GM19324 (cell line): ENCODE data around the gene SLC25A15.
"Not testable (repeated sequence)": the region's sequence is repeated elsewhere in the genome, so short reads cannot be mapped to it uniquely, and the experiment has no call there.

Experiments used
- ATAC-seq: cut with Tn5 transposase; IDR thresholded peaks from one replicate; pipeline ENCODE4 v1.9.1; 2021; ENCODE audit warnings: mild to moderate bottlenecking, moderate library complexity; ENCODE audit not compliant: unreplicated experiment, low FRiP score

The SLC25A15 gene

DNA sequence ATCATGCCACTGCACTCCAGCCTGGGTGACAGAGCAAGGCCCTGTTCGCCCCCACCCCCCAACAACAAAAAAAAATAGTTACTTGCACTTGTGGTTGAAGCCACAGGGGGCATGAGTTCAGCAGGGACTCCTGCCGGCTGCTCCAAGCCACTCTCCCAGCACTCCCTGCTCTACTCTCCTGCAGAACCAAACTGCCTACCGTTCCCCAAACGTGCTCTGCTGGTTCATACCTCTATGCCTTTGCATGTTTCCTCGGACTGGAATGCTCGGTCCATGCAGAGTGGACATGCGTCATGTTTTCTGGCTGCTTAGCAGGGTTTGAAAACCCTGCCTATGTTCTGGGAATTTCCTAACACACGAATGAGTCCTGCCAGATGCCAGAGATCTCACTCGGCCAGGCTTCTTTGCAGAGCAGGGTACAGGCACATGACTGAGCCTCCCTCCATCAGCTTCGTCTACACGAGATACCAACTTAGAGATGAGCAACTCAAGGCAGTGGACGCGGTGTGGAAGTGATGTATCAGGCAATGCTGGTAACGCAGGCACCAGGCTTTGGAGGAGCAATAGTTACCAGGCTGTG is 8.5 kb upstream of the SLC25A15 start:
- no peak for ATAC-seq

DNA sequence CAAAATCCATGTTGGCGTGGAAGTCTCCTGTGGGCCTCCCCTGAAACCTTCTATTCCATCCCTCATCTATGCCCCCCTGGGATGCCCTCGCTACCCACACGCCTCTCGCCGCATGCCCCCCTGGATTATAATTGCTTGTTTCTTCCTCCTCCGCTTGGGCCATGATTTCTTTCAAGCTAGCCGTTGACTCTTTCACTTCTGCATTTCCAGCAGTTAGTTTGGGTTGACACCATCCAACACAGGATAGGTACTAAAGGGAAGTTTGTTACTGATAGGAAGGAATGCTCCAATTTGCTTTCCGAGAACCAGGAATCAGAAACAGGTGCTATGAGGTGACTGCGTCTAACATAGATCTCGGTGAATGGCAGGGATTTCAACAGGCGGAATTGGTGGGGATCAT is 7.7 kb upstream of the SLC25A15 start:
- ATAC-seq = no peak

GRCh38 chr13:40782971-40783370 is 6.4 kb upstream of the SLC25A15 start:
- ATAC-seq = not testable (repeated sequence)

DNA sequence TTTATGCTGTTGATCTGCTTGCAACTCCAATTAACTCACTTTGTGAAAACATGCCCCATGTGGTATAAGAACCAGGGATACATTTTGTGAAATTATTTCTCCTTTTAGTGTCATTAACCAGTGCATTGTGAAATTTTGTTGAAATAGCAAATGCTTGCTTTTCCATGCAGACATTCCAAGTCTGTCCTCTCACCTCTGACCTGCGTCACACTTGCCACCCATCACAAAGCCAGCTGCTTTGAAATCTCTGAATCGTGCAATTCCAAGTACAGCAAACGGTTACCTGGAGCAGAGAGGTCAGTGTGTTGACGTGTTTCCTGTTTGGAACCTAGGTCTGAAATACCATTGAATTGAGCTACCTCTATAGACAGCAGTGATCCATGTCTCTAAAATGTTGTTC is 4.9 kb upstream of the SLC25A15 start:
- no peak for ATAC-seq

GRCh38 chr13:40786568-40786996 is 2.8 kb upstream of the SLC25A15 start:
- ATAC-seq = no peak

DNA sequence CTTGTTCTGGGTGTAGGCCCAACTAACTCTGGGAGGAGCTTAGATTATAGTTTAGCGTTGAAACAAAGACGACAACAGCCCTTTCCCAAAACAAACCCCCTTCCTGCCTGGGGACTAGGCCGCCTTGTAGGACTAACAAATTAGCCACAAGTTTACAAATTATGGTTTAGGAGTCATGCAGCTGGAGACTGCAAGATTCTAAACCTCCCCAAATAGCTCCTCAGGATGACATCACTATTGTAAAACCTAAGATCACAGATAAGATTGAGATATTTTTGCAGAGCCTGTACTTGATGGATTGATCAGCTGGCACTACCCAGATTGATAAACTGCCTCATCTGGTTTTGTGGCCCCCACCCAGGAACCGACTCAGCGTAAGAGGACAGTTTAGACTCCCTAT is 2.3 kb upstream of the SLC25A15 start:
- ATAC-seq = no peak

- ATAC-seq = not testable (repeated sequence)
Observed at GRCh38 chr13:40788540-40789274, 704 bp upstream of the SLC25A15 start.

GRCh38 chr13:40790154-40790616 is 774 bp downstream of the SLC25A15 start:
- ATAC-seq = no peak

GRCh38 chr13:40792284-40793051 is 3.1 kb downstream of the SLC25A15 start:
- no peak for ATAC-seq

GRCh38 chr13:40793339-40793738 is 3.9 kb downstream of the SLC25A15 start:
- no peak for ATAC-seq

- no peak for ATAC-seq
Observed at GRCh38 chr13:40794414-40795368, 5.3 kb downstream of the SLC25A15 start.

- ATAC-seq = no peak
Observed at GRCh38 chr13:40796649-40797048, 7.2 kb downstream of the SLC25A15 start.

GRCh38 chr13:40798380-40798779 is 9.0 kb downstream of the SLC25A15 start:
- no peak for ATAC-seq

DNA sequence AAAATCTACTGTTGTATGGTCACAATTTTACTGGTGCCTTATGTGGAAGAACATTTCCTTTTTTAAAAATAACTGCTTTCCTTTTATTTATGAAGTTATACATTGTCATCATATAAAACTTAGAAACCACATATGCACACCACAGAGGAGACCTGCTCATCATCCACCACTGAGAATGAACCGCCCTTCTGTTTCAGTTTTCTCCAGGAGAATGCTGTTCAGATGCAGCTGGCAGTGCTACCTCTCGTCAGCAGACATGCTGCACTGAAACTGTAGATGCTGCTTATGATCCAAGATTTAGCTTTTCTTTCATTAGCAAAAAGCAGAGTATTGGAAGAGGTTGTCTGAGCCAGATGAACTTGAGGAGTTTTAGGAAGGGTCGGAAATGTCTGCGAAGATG is 10.1 kb downstream of the SLC25A15 start:
- ATAC-seq = no peak

- no peak for ATAC-seq
Observed at GRCh38 chr13:40800559-40800958, 11.1 kb downstream of the SLC25A15 start.

- no peak for ATAC-seq
Observed at GRCh38 chr13:40801255-40802217, 12.1 kb downstream of the SLC25A15 start.

DNA sequence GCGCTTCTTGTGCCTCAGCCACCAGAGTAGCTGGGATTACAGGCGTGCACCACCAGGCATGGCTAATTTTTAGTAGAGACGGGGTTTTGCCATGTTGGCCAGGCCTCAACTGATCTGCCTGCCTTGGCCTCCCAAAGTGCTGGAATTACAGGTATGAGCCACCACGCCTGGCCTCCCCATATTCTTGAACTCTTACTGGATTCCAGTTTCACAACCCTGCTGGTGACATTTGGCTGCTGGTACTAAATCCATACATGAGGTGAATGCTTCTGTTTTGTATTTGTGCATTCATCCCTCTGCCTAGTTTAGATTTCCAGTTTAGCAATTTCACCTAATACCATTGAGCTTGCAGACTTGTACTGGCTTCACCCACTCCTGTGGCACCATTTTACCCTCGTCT is 13.9 kb downstream of the SLC25A15 start:
- no peak for ATAC-seq

DNA sequence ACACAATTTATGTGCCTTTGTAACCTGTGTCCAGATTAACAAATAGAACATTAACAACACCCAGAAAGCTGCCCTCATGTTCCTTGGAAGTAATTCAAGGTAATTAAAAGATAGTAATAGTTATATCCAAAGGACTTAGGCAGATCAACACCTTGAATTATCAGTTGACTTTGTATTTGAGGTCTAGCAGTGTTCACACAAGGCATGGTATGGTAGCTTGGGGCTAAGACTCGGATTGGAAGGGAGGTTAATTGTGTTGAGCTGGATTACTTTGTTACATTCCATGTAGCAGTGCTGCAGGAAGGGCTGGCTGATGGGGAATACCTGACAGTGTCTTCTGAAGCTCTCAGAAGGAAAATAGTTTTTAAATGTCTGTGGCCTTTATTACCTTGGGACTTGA is 16.8 kb downstream of the SLC25A15 start:
- ATAC-seq = no peak

GRCh38 chr13:40809471-40809870 is 20.1 kb downstream of the SLC25A15 start:
- ATAC-seq = no peak
